Aorta (tissue), 5 donors: Measurements from ENCODE around the gene AFAP1L1. TPM values are rescaled to one million over a fixed set of nuclear protein-coding genes. Genes with fewer than 3 reads are reported as not detected.
"Not testable (repeated sequence)": the region's sequence is repeated elsewhere in the genome, so short reads cannot be mapped to it uniquely, and the experiment has no call there.

ENCODE experiments used
- ATAC-seq: fragments of 200-7000 bp; cut with Tn5 transposase; one replicate; pipeline ENCODE4 v1.9.1; 2022; ENCODE audit warnings: moderate library complexity; ENCODE audit not compliant: low FRiP score
- DNase-seq, 2 donors: peaks; one replicate each; pipeline ENCODE4 v3.0.0-alpha.2; 2020
- H3K27ac ChIP-seq, 2 donors: one replicate each; pipeline ENCODE4 v1.5.1; 2013; ENCODE audit warnings: low read length in 2 of 2, mild to moderate bottlenecking in 2 of 2, moderate library complexity in 2 of 2, control low read depth in 1 of 2, inconsistent platforms in 1 of 2, low read depth in 1 of 2
- H3K27me3 ChIP-seq, 2 donors: one replicate each; pipeline ENCODE4 v1.6.1; 2013; ENCODE audit warnings: control low read depth in 1 of 2, low read length in 1 of 2, mild to moderate bottlenecking in 1 of 2, moderate library complexity in 1 of 2; ENCODE audit not compliant: insufficient read depth in 2 of 2, control insufficient read depth in 1 of 2
- H3K36me3 ChIP-seq, 2 donors: one replicate each; pipeline ENCODE4 v1.6.1; 2013; ENCODE audit warnings: control low read depth in 1 of 2, low read length in 1 of 2, mild to moderate bottlenecking in 1 of 2; ENCODE audit not compliant: insufficient read depth in 2 of 2, control insufficient read depth in 1 of 2
- H3K4me1 ChIP-seq, 2 donors: one replicate each; pipeline ENCODE4 v1.6.1; 2013; ENCODE audit warnings: low read length in 2 of 2, control low read depth in 1 of 2, mild to moderate bottlenecking in 1 of 2, moderate library complexity in 1 of 2; ENCODE audit not compliant: insufficient read depth in 2 of 2, control insufficient read depth in 1 of 2
- H3K4me3 ChIP-seq, 2 donors: one replicate each; pipeline ENCODE4 v1.5.1; 2013; ENCODE audit warnings: low read length in 2 of 2, control low read depth in 1 of 2, mild to moderate bottlenecking in 1 of 2
- H3K9me3 ChIP-seq: one replicate; pipeline ENCODE4 v1.6.1; 2013; ENCODE audit warnings: mild to moderate bottlenecking, low read length; ENCODE audit not compliant: control insufficient read depth
- WGBS, 2 donors: extraction: QIAGEN DNeasy Blood & Tissue Kit; methylation state at CpG; one replicate each; pipeline ENCODE4 v1.1.7; 2013; 5-methylcytosine and 5-hydroxymethylcytosine counted together
- intact Hi-C, 2 donors: fragments of 100-400 bp; cut with DNase I; formaldehyde crosslinking; loops; one replicate each; pipeline versions ENCODE4 v1.14.2 to v1.15.0; 2022
- polyA plus RNA-seq, 2 donors: library from polyadenylated mRNA; stranded (reverse); fragments of 200-250 nt; gene quantifications; one replicate each; pipeline ENCODE4 v1.2.3, GENCODE V29; 2013
- total RNA-seq, 2 donors: library from RNA; stranded (reverse); fragmentation: NEBNext Ultra II Directional; extraction: Animal tissue kit (Norgen Biotek cat#: 25700); gene quantifications; one replicate each; pipeline ENCODE4 v1.2.1, GENCODE V29; 2021
- donor health status: healthy with polysubstance abuse.
- donor health status: Bipolar disorder and iron deficiency.
- donor health status: DM: no; HTN: no; CAD: no.
- donor health status: DM: no; HTN: no; CAD: no.
- donor health status: DM: yes; HTN: yes; CAD: no.

Gene AFAP1L1
- total and polyA plus RNA-seq, 4 donors, result 1.3 to 27.9 (median 7.7) TPM

DNA sequence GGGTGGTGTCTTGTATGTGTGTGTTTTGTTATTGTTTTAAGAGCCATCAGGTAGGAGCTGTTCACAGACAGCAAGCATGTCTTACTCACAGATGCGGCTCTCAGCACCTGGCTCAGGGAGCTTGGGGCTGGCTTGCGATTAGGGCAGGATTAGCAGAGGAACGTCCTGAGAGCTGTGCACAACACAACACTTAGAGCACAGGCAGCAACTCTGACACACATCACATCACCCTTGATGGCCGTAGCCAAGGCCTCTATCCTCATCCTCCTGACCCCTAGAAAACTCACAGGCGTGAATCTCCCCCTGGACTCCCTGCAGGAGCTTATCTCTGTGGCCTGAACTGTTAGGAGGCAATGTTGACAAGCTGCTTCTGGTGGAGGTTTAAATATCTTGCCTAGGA, 114.5 kb downstream of the AFAP1L1 start:
- 23 to 24% methylated on average over 5 of the region's 5 CpGs for WGBS, 2 donors
- no peak overlapping the region for H3K4me3 ChIP-seq
- no peaks in the 10 kb centered on the region for H3K27me3 ChIP-seq
- intact Hi-C loops, result no loop called here
- DNase-seq (peak in 1 of 2 donors; percentile 59), ATAC-seq (no peak)
- H3K36me3 ChIP-seq, result no peaks in the 10 kb centered on the region
- peak overlapping the region; percentile 83 to 97 for H3K27ac ChIP-seq
- peaks cover 0 to 1% of the 10 kb centered on the region in 2 donors for H3K4me1 ChIP-seq
- H3K9me3 ChIP-seq, result no peaks in the 10 kb centered on the region

DNA sequence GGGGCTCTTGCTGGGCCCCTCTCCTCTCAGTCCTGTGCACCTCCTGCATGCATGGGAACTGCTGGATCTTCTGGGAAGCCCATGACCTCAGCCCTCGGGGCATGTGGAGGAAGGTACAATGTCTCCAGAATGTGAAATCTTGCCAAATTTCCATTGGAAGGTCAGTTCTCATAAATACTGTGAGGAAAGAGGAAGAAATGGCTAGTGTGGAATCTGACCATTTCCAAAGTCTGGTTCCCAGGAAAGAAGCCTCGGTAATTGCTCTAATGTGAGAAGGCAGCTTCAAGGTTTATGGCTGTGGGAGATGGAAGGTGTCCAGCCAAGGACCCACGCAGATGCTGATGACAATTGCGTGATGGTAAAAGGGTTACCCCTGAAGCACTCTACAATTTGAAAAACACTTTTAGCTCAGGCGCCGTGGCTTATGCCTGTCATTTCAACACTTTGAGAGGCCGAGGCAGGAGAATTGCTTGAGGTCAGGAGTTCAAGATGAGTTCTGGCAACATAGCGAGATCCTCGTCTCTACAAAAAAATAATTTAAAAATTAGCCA, 115.5 kb downstream of the AFAP1L1 start:
- no peaks in the 10 kb centered on the region for H3K36me3 ChIP-seq
- peak overlapping the region; percentile 83 to 97 for H3K27ac ChIP-seq
- no peaks in the 10 kb centered on the region for H3K9me3 ChIP-seq
- H3K4me1 ChIP-seq, result peaks cover 0 to 1% of the 10 kb centered on the region in 2 donors
- 14 to 25% methylated on average over 9 of the region's 9 CpGs for WGBS, 2 donors
- intact Hi-C loops, result no loop called here
- no peak overlapping the region for H3K4me3 ChIP-seq
- no peaks in the 10 kb centered on the region for H3K27me3 ChIP-seq
- peak in 1 of 2 donors; percentile 76 for DNase-seq
- no peak for ATAC-seq

DNA sequence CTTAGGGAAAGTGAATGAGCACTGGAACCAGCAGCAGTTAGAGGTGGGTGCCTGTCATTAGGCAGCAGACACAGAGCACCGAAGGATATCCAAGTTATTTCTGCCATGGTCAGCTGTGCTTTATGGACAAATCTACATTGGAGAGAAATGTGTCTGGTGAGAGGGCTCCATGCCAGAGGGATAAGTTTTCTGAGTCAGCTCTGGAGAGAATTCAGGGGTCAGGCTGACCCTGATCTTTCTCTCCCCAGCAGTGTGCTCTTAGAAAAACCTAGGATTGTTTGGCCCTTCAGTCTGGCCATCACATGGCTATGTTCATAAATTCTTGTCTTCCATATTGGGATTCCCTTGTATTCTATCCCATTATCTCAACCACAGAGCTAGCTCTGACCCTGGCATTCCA, 116.3 kb downstream of the AFAP1L1 start:
- intact Hi-C loops, result loop anchor here in 1 of 2 donors (1.0 kb wide), 1 partner anchor 18 kb away; no protein-coding TSS in a partner anchor
- 8% methylated on average over 1 of the region's 1 CpG for WGBS, 2 donors
- peaks cover 0 to 1% of the 10 kb centered on the region in 2 donors for H3K4me1 ChIP-seq
- ATAC-seq (peak; percentile 26), DNase-seq (peak in 1 of 2 donors; percentile 9)
- H3K27me3 ChIP-seq, result no peaks in the 10 kb centered on the region
- peak overlapping the region; percentile 31 to 72 for H3K27ac ChIP-seq
- H3K4me3 ChIP-seq, result no peak overlapping the region
- no peaks in the 10 kb centered on the region for H3K36me3 ChIP-seq
- H3K9me3 ChIP-seq, result no peaks in the 10 kb centered on the region

DNA sequence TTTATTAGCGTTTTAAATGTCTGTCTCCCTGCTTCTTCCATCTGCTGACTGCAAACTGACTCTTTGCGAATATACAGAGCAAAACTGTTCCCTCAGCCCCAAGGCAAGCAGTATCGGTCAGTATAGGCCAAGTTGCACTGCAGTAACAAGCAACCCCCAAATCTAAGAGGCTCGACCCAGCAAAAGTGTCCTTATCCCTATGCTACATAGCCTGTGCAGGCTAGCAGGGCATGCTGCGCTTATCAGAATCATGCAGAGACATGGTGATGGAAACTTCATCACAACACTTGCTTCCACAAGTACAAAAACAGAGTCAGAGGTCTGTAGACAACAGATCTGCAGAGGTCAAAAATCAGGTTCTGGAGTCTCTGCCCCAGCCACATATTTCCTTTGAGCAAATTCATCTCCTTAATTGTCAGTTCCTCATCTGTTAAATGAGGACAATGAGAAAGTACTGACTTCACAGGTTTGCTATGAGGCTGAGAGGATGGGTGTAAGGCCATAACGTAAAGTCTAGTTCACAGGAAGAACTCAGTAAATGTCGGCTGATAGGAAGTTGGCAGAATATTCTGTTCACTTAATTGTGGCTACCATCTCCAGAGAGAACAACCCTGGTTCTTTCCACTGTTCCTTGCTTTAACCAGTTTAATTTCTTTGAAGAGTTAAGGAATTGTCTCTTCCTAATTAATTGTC, 117.0 kb downstream of the AFAP1L1 start:
- Histone ChIP-seq H3K27ac (peak overlapping the region; percentile 69 to 95), H3K4me1 (peaks cover 0 to 1% of the 10 kb centered on the region in 2 donors), H3K36me3 (no peaks in the 10 kb centered on the region), H3K27me3 (no peaks in the 10 kb centered on the region), H3K9me3 (no peaks in the 10 kb centered on the region), H3K4me3 (no peak overlapping the region)
- DNase-seq (peak in 1 of 2 donors; percentile 1), ATAC-seq (no peak)
- intact Hi-C loops, result loop anchor here in 1 of 2 donors (1.0 kb wide), 1 partner anchor 18 kb away; no protein-coding TSS in a partner anchor
- 62 to 72% methylated on average over 7 of the region's 7 CpGs for WGBS, 2 donors

DNA sequence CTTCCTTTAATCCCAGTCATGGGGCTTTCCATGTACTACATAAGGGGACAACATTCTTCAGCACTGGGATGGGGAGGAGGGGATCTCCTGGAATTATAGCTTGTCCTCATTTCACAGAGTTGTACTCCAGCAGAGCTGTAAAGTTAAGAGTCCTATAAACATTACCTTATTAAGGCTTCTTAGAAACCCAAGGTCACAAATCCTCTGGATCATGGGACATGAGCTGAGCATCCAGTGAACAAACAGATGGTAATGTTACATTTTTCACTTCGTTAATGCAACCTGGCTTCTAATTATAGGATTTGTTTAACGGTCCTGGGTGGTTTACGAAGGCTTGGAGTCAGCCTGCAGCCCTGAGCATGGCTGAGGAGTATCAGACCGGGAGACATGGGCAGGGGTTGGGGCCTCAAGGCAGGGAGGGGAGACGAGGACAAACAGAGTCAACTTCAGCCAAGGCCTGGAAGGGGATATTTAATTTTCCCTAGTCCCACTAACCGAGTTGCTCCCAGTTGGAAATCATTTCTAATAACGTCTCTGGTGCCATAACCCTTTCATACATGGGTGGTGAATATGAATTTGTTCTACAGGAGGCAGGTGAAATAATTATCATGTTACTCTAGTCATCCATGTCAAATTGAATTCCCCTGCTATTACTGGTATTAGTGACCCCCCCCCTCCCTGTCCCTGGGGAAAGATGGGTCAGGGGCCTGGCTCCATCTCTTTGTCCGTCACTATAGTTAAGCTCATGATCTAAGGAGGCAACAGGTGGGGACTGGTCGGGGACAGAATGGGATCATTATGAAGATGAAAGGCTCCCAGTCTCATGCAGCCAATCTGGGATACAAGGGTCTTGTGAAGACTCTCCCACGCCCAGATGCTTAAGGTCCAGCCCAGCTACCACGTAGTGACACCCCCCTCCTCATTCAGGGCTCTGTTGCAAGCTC, 118.2 kb downstream of the AFAP1L1 start:
- Histone ChIP-seq H3K9me3 (no peaks in the 10 kb centered on the region), H3K4me1 (peaks cover 0 to 1% of the 10 kb centered on the region in 2 donors), H3K4me3 (no peak overlapping the region), H3K27ac (peak overlapping the region; percentile 52 to 70), H3K36me3 (no peaks in the 10 kb centered on the region), H3K27me3 (no peaks in the 10 kb centered on the region)
- ATAC-seq (no peak), DNase-seq (peak in 1 of 2 donors; percentile 17)
- intact Hi-C loops, result no loop called here
- 41 to 48% methylated on average over 11 of the region's 11 CpGs for WGBS, 2 donors

DNA sequence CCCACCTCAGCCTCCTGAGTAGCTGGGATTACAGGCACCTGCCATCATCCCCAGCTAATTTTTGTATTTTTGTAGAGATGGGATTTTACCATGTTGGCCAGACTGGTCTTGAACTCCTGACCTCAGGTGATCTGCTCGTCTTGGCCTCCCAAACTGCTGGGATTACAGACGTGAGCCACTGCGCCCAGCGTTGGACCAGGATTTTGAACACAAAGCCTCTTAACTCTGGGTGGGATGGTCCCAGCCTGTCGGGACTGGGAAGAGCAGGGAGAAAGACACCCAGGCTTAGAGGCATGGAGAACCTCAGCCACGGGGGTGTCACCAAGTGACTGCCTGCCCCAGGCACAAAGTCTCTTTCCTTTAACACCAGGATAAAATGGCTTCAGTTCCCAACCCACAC, 119.4 kb downstream of the AFAP1L1 start:
- H3K27me3 ChIP-seq, H3K36me3 ChIP-seq, intact Hi-C loops, H3K9me3 ChIP-seq, H3K4me1 ChIP-seq, H3K27ac ChIP-seq, H3K4me3 ChIP-seq, ATAC-seq: not testable (repeated sequence)
- DNase-seq, result peak in 1 of 2 donors; percentile 43
- WGBS, 2 donors, result 87 to 91% methylated on average over 6 of the region's 6 CpGs

Other genes starting within 250 kb of the AFAP1L1 start
- gene SH3TC2, start 208.8 kb upstream of the AFAP1L1 start, total RNA-seq, result 1 to 10 TPM; 1.1 to 2.9 TPM
- gene SH3TC2, start 208.8 kb upstream of the AFAP1L1 start, polyA plus RNA-seq, result not detected
- 10 to 100 TPM; 44.4 to 46.0 TPM for gene ABLIM3, start 130.4 kb upstream of the AFAP1L1 start, total RNA-seq
- 10 to 100 TPM; 15.8 to 33.1 TPM for gene ABLIM3, start 130.4 kb upstream of the AFAP1L1 start, polyA plus RNA-seq
- 10 to 100 TPM; 11.4 to 12.9 TPM for gene GRPEL2, start 73.6 kb downstream of the AFAP1L1 start, total RNA-seq
- gene GRPEL2, start 73.6 kb downstream of the AFAP1L1 start, polyA plus RNA-seq, result 1 to 10 TPM; 1.6 to 3.7 TPM
- 1 to 10 TPM; 3.1 to 9.2 TPM for gene PCYOX1L, start 86.2 kb downstream of the AFAP1L1 start, total RNA-seq
- 1 to 10 TPM; 3.1 to 5.3 TPM for gene PCYOX1L, start 86.2 kb downstream of the AFAP1L1 start, polyA plus RNA-seq
- 10 to 100 TPM in 1 of 2 donors, 1 to 10 TPM in 1; 2.8 to 18.0 TPM for gene IL17B, start 107.4 kb downstream of the AFAP1L1 start, total RNA-seq
- 1 to 10 TPM; 7.6 to 9.0 TPM for gene IL17B, start 107.4 kb downstream of the AFAP1L1 start, polyA plus RNA-seq